PFSK-1 (cell line): ENCODE measurements around the gene CALML5.

Experiments used
- POLR2AphosphoS5 ChIP-seq: IDR thresholded peaks from 2 replicates; pipeline ENCODE4 v1.6.1; 2012; ENCODE audit warnings: low read depth, mild to moderate bottlenecking, control low read depth, low read length, moderate library complexity
- SIN3A ChIP-seq: IDR thresholded peaks from 2 replicates; pipeline ENCODE4 v1.6.1; 2012; ENCODE audit warnings: mild to moderate bottlenecking, low read length, moderate library complexity, borderline replicate concordance; ENCODE audit not compliant: insufficient read depth

DNA sequence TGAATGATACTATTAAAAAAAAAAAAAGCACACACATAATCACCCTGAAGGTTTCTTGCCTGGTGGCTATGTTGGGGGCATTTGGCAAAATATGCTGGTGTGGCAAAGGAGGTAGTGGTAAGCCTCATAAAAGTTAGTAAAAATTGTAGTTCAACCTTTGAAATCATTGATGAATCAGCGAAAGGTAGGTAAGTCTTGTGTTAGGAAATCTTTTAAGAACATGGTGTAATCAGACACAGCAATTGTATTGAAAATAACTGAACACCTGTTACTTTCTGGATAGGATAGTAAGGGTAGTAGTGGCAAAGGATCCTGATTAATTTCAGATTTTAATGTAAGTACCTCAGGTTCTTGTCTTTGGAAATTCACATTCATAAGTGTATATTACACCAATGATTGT, 40.9 kb downstream of the CALML5 start:
- TF ChIP-seq POLR2AphosphoS5, result no peak
- TF ChIP-seq SIN3A, result no peak
